ENCODE results near the gene SAT1.

- TF ChIP-seq CTCF (conservative IDR thresholded peaks at IDR 0.05) (no peak), ZFX (IDR thresholded peaks at IDR 0.05) (no peak)
Observed at GRCh38 chrX:23786268-23786815, 3.4 kb downstream of the SAT1 start.
